ENCODE measurements around the gene C14orf132. TPM values are rescaled to one million over a fixed set of nuclear protein-coding genes. Genes with fewer than 3 reads are reported as not detected.

Gene C14orf132
- total and polyA plus RNA-seq, 2 donors (not counting 1 experiment from before 2014, with no cell fraction given) = 12.1 to 48.6 TPM

DNA sequence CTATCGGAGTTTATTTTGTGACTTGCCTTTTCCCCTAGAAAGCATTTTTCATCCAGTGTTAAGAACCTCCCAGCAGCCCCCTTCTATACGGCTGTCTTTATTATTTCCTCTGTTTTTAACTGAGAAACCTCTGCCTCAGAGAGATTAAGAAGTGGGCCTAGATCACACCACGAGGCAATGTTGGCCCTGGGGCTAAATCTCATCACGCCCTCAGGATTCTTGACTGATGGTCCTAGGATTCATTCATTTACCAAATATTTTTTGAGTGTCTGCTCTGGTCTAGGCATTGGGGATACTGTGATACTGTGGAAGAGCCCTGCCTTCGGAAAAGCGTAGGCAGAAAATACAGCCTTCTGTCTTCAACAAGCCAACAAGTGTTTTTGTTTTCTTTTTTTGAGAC lies 42.1 kb downstream of the C14orf132 start:
- DNase-seq (ENCODE audit: low read depth in 2 of 2) = no peak
- TF ChIP-seq EZH2 (IDR thresholded peaks at IDR 0.05; ENCODE audit: low read length, missing control alignments) = no peak
- TF ChIP-seq, protein P1, sequence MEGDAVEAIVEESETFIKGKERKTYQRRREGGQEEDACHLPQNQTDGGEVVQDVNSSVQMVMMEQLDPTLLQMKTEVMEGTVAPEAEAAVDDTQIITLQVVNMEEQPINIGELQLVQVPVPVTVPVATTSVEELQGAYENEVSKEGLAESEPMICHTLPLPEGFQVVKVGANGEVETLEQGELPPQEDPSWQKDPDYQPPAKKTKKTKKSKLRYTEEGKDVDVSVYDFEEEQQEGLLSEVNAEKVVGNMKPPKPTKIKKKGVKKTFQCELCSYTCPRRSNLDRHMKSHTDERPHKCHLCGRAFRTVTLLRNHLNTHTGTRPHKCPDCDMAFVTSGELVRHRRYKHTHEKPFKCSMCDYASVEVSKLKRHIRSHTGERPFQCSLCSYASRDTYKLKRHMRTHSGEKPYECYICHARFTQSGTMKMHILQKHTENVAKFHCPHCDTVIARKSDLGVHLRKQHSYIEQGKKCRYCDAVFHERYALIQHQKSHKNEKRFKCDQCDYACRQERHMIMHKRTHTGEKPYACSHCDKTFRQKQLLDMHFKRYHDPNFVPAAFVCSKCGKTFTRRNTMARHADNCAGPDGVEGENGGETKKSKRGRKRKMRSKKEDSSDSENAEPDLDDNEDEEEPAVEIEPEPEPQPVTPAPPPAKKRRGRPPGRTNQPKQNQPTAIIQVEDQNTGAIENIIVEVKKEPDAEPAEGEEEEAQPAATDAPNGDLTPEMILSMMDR (conservative IDR thresholded peaks at IDR 0.05 in 1 of 2, IDR thresholded peaks at IDR 0.05 in 1 of 2; ENCODE audit: low read depth in 1 of 2, low read length in 2 of 2) = no peak
- no peak overlapping the region for H3K4me3 ChIP-seq (replicated peaks in 1 of 4; ENCODE audit: control extremely low read depth in 1 of 4, insufficient read depth in 1 of 4, low read depth in 3 of 4, low read length in 4 of 4)
- H3K9me3 ChIP-seq (ENCODE audit: control insufficient read depth, insufficient read depth, low read depth, low read length) = no peaks in the 10 kb centered on the region
- no peak overlapping the region for H3K27ac ChIP-seq (ENCODE audit: insufficient read depth, low read length)
- H3K9ac ChIP-seq (ENCODE audit: insufficient read depth, low read length) = no peak overlapping the region
- H3K36me3 ChIP-seq (ENCODE audit: control insufficient read depth, insufficient read depth, low read length) = no peaks in the 10 kb centered on the region
- H3K4me2 ChIP-seq (ENCODE audit: extremely low read depth, insufficient read depth, low read length) = no peak overlapping the region
- no peaks in the 10 kb centered on the region for H3K4me1 ChIP-seq (ENCODE audit: control insufficient read depth, extremely low read depth, insufficient read depth, low read length)
- no peak overlapping the region for H2AFZ ChIP-seq (ENCODE audit: low read length)
- no peaks in the 10 kb centered on the region for H3K79me2 ChIP-seq (ENCODE audit: control insufficient read depth, insufficient read depth, low read length)
- H3K27me3 ChIP-seq (ENCODE audit: control insufficient read depth, insufficient read depth, low read length) = no peaks in the 10 kb centered on the region
- no peaks in the 10 kb centered on the region for H4K20me1 ChIP-seq (ENCODE audit: control insufficient read depth, extremely low read depth, insufficient read depth, low read length)

DNA sequence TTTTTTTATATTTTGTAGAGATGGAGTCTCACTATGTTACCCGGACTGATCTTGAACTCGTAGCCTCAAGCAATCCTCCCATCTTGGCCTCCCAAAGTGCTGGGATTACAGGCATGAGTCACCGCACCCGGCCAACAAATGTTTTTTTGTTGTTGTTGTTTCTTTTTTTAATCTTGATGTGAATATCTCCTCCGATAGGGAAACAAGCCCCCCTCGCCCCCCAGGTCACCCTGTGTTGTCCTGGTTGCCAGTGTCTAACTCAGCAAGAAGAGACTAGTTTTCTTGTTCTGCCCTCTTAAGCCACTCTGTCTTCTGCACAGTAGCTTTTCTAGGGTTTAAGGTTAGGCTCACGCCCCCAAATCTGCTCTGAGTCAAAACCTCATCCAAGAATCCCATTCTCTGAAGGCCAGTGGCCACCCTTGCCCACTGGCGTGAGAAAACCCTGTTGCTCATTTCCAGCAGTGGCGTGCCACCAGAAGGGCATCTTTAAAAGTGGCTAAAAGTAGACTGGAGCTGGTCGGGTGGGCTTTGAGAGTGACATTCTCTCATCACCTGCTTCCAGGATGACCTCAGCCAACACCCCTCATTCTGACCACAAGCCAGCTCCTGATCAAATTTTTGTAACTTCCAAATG lies 42.7 kb downstream of the C14orf132 start:
- H3K79me2 ChIP-seq (ENCODE audit: control insufficient read depth, insufficient read depth, low read length) = no peaks in the 10 kb centered on the region
- no peaks in the 10 kb centered on the region for H3K27me3 ChIP-seq (ENCODE audit: control insufficient read depth, insufficient read depth, low read length)
- no peak for DNase-seq (ENCODE audit: low read depth in 2 of 2)
- no peaks in the 10 kb centered on the region for H3K9me3 ChIP-seq (ENCODE audit: control insufficient read depth, insufficient read depth, low read depth, low read length)
- no peak overlapping the region for H3K9ac ChIP-seq (ENCODE audit: insufficient read depth, low read length)
- H3K4me1 ChIP-seq (ENCODE audit: control insufficient read depth, extremely low read depth, insufficient read depth, low read length) = no peaks in the 10 kb centered on the region
- no peak for TF ChIP-seq EZH2 (IDR thresholded peaks at IDR 0.05; ENCODE audit: low read length, missing control alignments)
- TF ChIP-seq, protein P1 (conservative IDR thresholded peaks at IDR 0.05 in 1 of 2, IDR thresholded peaks at IDR 0.05 in 1 of 2; ENCODE audit: low read depth in 1 of 2, low read length in 2 of 2) = no peak
- no peak overlapping the region for H3K4me3 ChIP-seq (replicated peaks in 1 of 4; ENCODE audit: control extremely low read depth in 1 of 4, insufficient read depth in 1 of 4, low read depth in 3 of 4, low read length in 4 of 4)
- H3K27ac ChIP-seq (ENCODE audit: insufficient read depth, low read length) = no peak overlapping the region
- H3K36me3 ChIP-seq (ENCODE audit: control insufficient read depth, insufficient read depth, low read length) = peaks cover under 1% of the 10 kb centered on the region
- H2AFZ ChIP-seq (ENCODE audit: low read length) = no peak overlapping the region
- H3K4me2 ChIP-seq (ENCODE audit: extremely low read depth, insufficient read depth, low read length) = no peak overlapping the region
- H4K20me1 ChIP-seq (ENCODE audit: control insufficient read depth, extremely low read depth, insufficient read depth, low read length) = no peaks in the 10 kb centered on the region

- no peak overlapping the region for H3K4me3 ChIP-seq (replicated peaks in 1 of 4; ENCODE audit: control extremely low read depth in 1 of 4, insufficient read depth in 1 of 4, low read depth in 3 of 4, low read length in 4 of 4)
- no peak overlapping the region for H3K9ac ChIP-seq (ENCODE audit: insufficient read depth, low read length)
- no peak overlapping the region for H3K27ac ChIP-seq (ENCODE audit: insufficient read depth, low read length)
- H4K20me1 ChIP-seq (ENCODE audit: control insufficient read depth, extremely low read depth, insufficient read depth, low read length) = no peaks in the 10 kb centered on the region
- H3K4me2 ChIP-seq (ENCODE audit: extremely low read depth, insufficient read depth, low read length) = no peak overlapping the region
- H3K4me1 ChIP-seq (ENCODE audit: control insufficient read depth, extremely low read depth, insufficient read depth, low read length) = no peaks in the 10 kb centered on the region
- no peaks in the 10 kb centered on the region for H3K9me3 ChIP-seq (ENCODE audit: control insufficient read depth, insufficient read depth, low read depth, low read length)
- no peak for TF ChIP-seq EZH2 (IDR thresholded peaks at IDR 0.05; ENCODE audit: low read length, missing control alignments)
- TF ChIP-seq, protein P1 (conservative IDR thresholded peaks at IDR 0.05 in 1 of 2, IDR thresholded peaks at IDR 0.05 in 1 of 2; ENCODE audit: low read depth in 1 of 2, low read length in 2 of 2) = no peak
- no peaks in the 10 kb centered on the region for H3K79me2 ChIP-seq (ENCODE audit: control insufficient read depth, insufficient read depth, low read length)
- H3K27me3 ChIP-seq (ENCODE audit: control insufficient read depth, insufficient read depth, low read length) = no peaks in the 10 kb centered on the region
- peak in 1 of 2 donors; percentile 39 for DNase-seq (ENCODE audit: low read depth in 2 of 2)
- no peak overlapping the region for H2AFZ ChIP-seq (ENCODE audit: low read length)
- H3K36me3 ChIP-seq (ENCODE audit: control insufficient read depth, insufficient read depth, low read length) = peaks cover 4% of the 10 kb centered on the region
These were observed 43.5 kb downstream of the C14orf132 start for GRCh38 chr14:96082420-96083300.
